Caco-2 (cell line): ENCODE measurements around the gene GTF2H2C. TPM values are rescaled to one million over a fixed set of nuclear protein-coding genes. Genes with fewer than 3 reads are reported as not detected.

Source experiments
- BruUV-seq: library from RNA; stranded (reverse); fragments of 400-500 nt; replicated peaks from 2 replicates; lab custom pipeline; 2021; lab: Mats Ljungman, UMichigan
- CTCF ChIA-PET: fragments of 300-600 bp; sonication (Branson Sonifier 250); formaldehyde crosslinking; loops from one replicate; lab custom pipeline; 2022; ENCODE audit warnings: antibody characterized with exemption; lab: Charles Lee
- POLR2A ChIA-PET: fragments of 300-600 bp; sonication (Branson Sonifier 250); formaldehyde crosslinking; loops from one replicate; lab custom pipeline; 2022; ENCODE audit warnings: antibody characterized with exemption; lab: Charles Lee
- DNase-seq, 2 experiments: peaks; one replicate each; pipeline versions ENCODE4 v3.0.0 to v3.0.0-alpha.2; 2020 to 2022
- H3K27me3 ChIP-seq: replicated peaks from 2 replicates; pipeline ENCODE4 v1.6.0; 2011; ENCODE audit warnings: low read length; ENCODE audit not compliant: control insufficient read depth, insufficient read depth
- H3K36me3 ChIP-seq: 2 replicates; pipeline ENCODE4 v1.5.1; 2011; ENCODE audit warnings: low read length; ENCODE audit not compliant: control insufficient read depth, insufficient read depth
- H3K4me1 ChIP-seq: fragments of 250-450 bp; sonication (Bioruptor Pico); 2 replicates; pipeline ENCODE4 v1.5.1; 2020; ENCODE audit warnings: mild to moderate bottlenecking
- H3K4me3 ChIP-seq: 2 replicates; pipeline ENCODE4 v1.5.1; 2011; ENCODE audit warnings: low read depth, mild to moderate bottlenecking, control low read depth, low read length
- H3K9me3 ChIP-seq: fragments of 250-450 bp; sonication (Bioruptor Pico); 2 replicates; pipeline ENCODE4 v1.5.1; 2020; ENCODE audit warnings: mild to moderate bottlenecking, moderate library complexity
- H3K27ac Mint-ChIP-seq: one replicate; pipeline ENCODE4 v1.8.0; 2022; ENCODE audit warnings: mixed read lengths; ENCODE audit not compliant: unreplicated experiment
- H3K27me3 Mint-ChIP-seq: one replicate; pipeline ENCODE4 v1.8.0; 2022; ENCODE audit warnings: mixed read lengths; ENCODE audit not compliant: insufficient read depth, unreplicated experiment
- H3K36me3 Mint-ChIP-seq: one replicate; pipeline ENCODE4 v1.8.0; 2022; ENCODE audit warnings: mild to moderate bottlenecking, mixed read lengths; ENCODE audit not compliant: insufficient read depth, unreplicated experiment
- H3K4me1 Mint-ChIP-seq: one replicate; pipeline ENCODE4 v1.8.0; 2022; ENCODE audit warnings: low read depth, mixed read lengths; ENCODE audit not compliant: unreplicated experiment
- H3K4me3 Mint-ChIP-seq: one replicate; pipeline ENCODE4 v1.8.0; 2022; ENCODE audit warnings: mild to moderate bottlenecking, moderate library complexity, mixed read lengths; ENCODE audit not compliant: unreplicated experiment
- H3K9me3 Mint-ChIP-seq: one replicate; pipeline ENCODE4 v1.8.0; 2022; ENCODE audit warnings: mixed read lengths; ENCODE audit not compliant: unreplicated experiment
- CTCF ChIP-seq, 2 experiments: fragments of 200-600 bp in 1 of 2; IDR thresholded peaks; 1 replicate in 1 of 2; 2 replicates in 1 of 2; pipeline versions ENCODE4 v1.5.1 to v1.8.0; 2011 to 2022; ENCODE audit warnings: antibody characterized with exemption in 1 of 2, control low read depth in 1 of 2, inconsistent platforms in 1 of 2, low read depth in 1 of 2, low read length in 1 of 2, mild to moderate bottlenecking in 1 of 2, moderate library complexity in 1 of 2; ENCODE audit not compliant: insufficient read depth in 1 of 2, severe bottlenecking in 1 of 2, unreplicated experiment in 1 of 2
- intact Hi-C: fragments of 100-400 bp; cut with micrococcal nuclease; formaldehyde crosslinking; loops from one replicate; pipeline ENCODE4 v1.10.0; 2022; ENCODE audit not compliant: unreplicated experiment
- total RNA-seq: library from RNA; stranded (reverse); gene quantifications from 2 replicates; pipeline ENCODE4 v1.2.3, GENCODE V29; 2022

The GTF2H2C gene
- total RNA-seq, 1 experiment from 2014 or later: 44.8 TPM

- Histone ChIP-seq H3K36me3 (peaks cover 3% of the 10 kb centered on the region; the same call in 1 of the 2 replicates), H3K4me1 (peaks cover 65% of the 10 kb centered on the region), H3K27me3 (no peaks in the 10 kb centered on the region), H3K9me3 (no peaks in the 10 kb centered on the region), H3K4me3 (no peak overlapping the region)
- peaks cover 85% of the 10 kb centered on the region for H3K36me3 Mint-ChIP-seq
- DNase-seq: no peak
- H3K9me3 Mint-ChIP-seq: no peaks in the 10 kb centered on the region
- no TSS peak for BruUV-seq
- no peak for TF ChIP-seq CTCF (IDR thresholded peaks at IDR 0.05; ENCODE audit: insufficient read depth in 1 of 2, low read depth in 1 of 2, low read length in 1 of 2, severe bottlenecking in 1 of 2, unreplicated experiment in 1 of 2)
- H3K27ac Mint-ChIP-seq: no peak overlapping the region
- CTCF ChIA-PET: no interaction called here
- intact Hi-C loops: no loop called here
- no peak overlapping the region for H3K4me3 Mint-ChIP-seq
- peaks cover 30% of the 10 kb centered on the region for H3K4me1 Mint-ChIP-seq
- POLR2A ChIA-PET: no interaction called here
- no peaks in the 10 kb centered on the region for H3K27me3 Mint-ChIP-seq
These were observed 38.0 kb upstream of the GTF2H2C start for GRCh38 chr5:69522035-69522434.

GRCh38 chr5:69525490-69525889 lies 34.5 kb upstream of the GTF2H2C start:
- peaks cover 70% of the 10 kb centered on the region for H3K4me1 ChIP-seq
- H3K27me3 ChIP-seq: no peaks in the 10 kb centered on the region
- intact Hi-C loops: no loop called here
- Mint-ChIP-seq H3K4me1 (peaks cover 51% of the 10 kb centered on the region), H3K4me3 (no peak overlapping the region), H3K36me3 (peaks cover 84% of the 10 kb centered on the region), H3K27me3 (no peaks in the 10 kb centered on the region), H3K27ac (peak overlapping the region; percentile 22), H3K9me3 (no peaks in the 10 kb centered on the region)
- H3K4me3 ChIP-seq: no peak overlapping the region
- no peak for TF ChIP-seq CTCF (IDR thresholded peaks at IDR 0.05; ENCODE audit: insufficient read depth in 1 of 2, low read depth in 1 of 2, low read length in 1 of 2, severe bottlenecking in 1 of 2, unreplicated experiment in 1 of 2)
- BruUV-seq: no TSS peak
- ChIA-PET POLR2A (no interaction called here), CTCF (no interaction called here)
- peaks cover 5% of the 10 kb centered on the region for H3K36me3 ChIP-seq
- no peak for DNase-seq
- no peaks in the 10 kb centered on the region for H3K9me3 ChIP-seq

GRCh38 chr5:69526660-69527059 lies 33.3 kb upstream of the GTF2H2C start:
- Mint-ChIP-seq H3K36me3 (peaks cover 84% of the 10 kb centered on the region), H3K4me1 (peaks cover 51% of the 10 kb centered on the region), H3K27ac (peak overlapping the region; percentile 39), H3K4me3 (no peak overlapping the region), H3K9me3 (no peaks in the 10 kb centered on the region), H3K27me3 (no peaks in the 10 kb centered on the region)
- no peak for TF ChIP-seq CTCF (IDR thresholded peaks at IDR 0.05; ENCODE audit: insufficient read depth in 1 of 2, low read depth in 1 of 2, low read length in 1 of 2, severe bottlenecking in 1 of 2, unreplicated experiment in 1 of 2)
- Histone ChIP-seq H3K36me3 (peaks cover 7% of the 10 kb centered on the region), H3K27me3 (no peaks in the 10 kb centered on the region), H3K4me3 (no peak overlapping the region), H3K9me3 (no peaks in the 10 kb centered on the region), H3K4me1 (peaks cover 64% of the 10 kb centered on the region)
- BruUV-seq: no TSS peak
- intact Hi-C loops: no loop called here
- ChIA-PET POLR2A (no interaction called here), CTCF (no interaction called here)
- no peak for DNase-seq
